HG03135 (cell line): ENCODE data around the gene COL18A1.

Experiments used
- ATAC-seq: cut with Tn5 transposase; IDR thresholded peaks from one replicate; pipeline ENCODE4 v1.9.1; 2021; ENCODE audit warnings: mild to moderate bottlenecking, moderate library complexity; ENCODE audit not compliant: unreplicated experiment

COL18A1 gene

GRCh38 chr21:45381865-45382696 lies 22.9 kb upstream of the COL18A1 start:
- no peak for ATAC-seq

GRCh38 chr21:45382697-45382997 lies 22.3 kb upstream of the COL18A1 start:
- no peak for ATAC-seq

- no peak for ATAC-seq
Observed at GRCh38 chr21:45383111-45383614, 21.8 kb upstream of the COL18A1 start.

- ATAC-seq, result no peak
Observed at GRCh38 chr21:45383615-45384201, 21.3 kb upstream of the COL18A1 start.

GRCh38 chr21:45384656-45385548 lies 20.1 kb upstream of the COL18A1 start:
- ATAC-seq, result no peak

- ATAC-seq, result no peak
Observed at GRCh38 chr21:45385549-45386050, 19.4 kb upstream of the COL18A1 start.

- ATAC-seq, result no peak
Observed at GRCh38 chr21:45386336-45386727, 18.6 kb upstream of the COL18A1 start.

- no peak for ATAC-seq
Observed at GRCh38 chr21:45386728-45387371, 18.1 kb upstream of the COL18A1 start.

GRCh38 chr21:45387506-45387905 lies 17.5 kb upstream of the COL18A1 start:
- ATAC-seq, result no peak

- ATAC-seq, result no peak
Observed at GRCh38 chr21:45388011-45388521, 16.9 kb upstream of the COL18A1 start.

- no peak for ATAC-seq
Observed at GRCh38 chr21:45388611-45389296, 16.2 kb upstream of the COL18A1 start.

- ATAC-seq, result no peak
Observed at GRCh38 chr21:45390121-45390751, 14.7 kb upstream of the COL18A1 start.

GRCh38 chr21:45390831-45391742 lies 13.9 kb upstream of the COL18A1 start:
- no peak for ATAC-seq

- no peak for ATAC-seq
Observed at GRCh38 chr21:45391743-45392572, 13.0 kb upstream of the COL18A1 start.

GRCh38 chr21:45392573-45392971 lies 12.4 kb upstream of the COL18A1 start:
- no peak for ATAC-seq

- no peak for ATAC-seq
Observed at GRCh38 chr21:45393021-45393420, 11.9 kb upstream of the COL18A1 start.

GRCh38 chr21:45393833-45394638 lies 10.9 kb upstream of the COL18A1 start:
- ATAC-seq, result no peak
